Trophoblast cell (in vitro differentiated cells and primary cell): ENCODE data around the gene CDHR5.

Experiments used
- DNase-seq, 2 donors: peaks; one replicate each; pipeline ENCODE4 v3.0.0-alpha.2; 2016
- H2AFZ ChIP-seq: 2 replicates; pipeline ENCODE4 v1.6.1; 2013; ENCODE audit warnings: low read length, moderate library complexity, mild to moderate bottlenecking; ENCODE audit not compliant: insufficient read depth, poor library complexity
- H2AK5ac ChIP-seq: 2 replicates; pipeline ENCODE4 v1.6.1; 2013; ENCODE audit warnings: mild to moderate bottlenecking, low read length
- H2BK120ac ChIP-seq: 2 replicates; pipeline ENCODE4 v1.6.1; 2013; ENCODE audit warnings: low read length, mild to moderate bottlenecking, moderate library complexity; ENCODE audit not compliant: insufficient read depth, poor library complexity
- H2BK12ac ChIP-seq: 2 replicates; pipeline ENCODE4 v1.6.1; 2013; ENCODE audit warnings: mild to moderate bottlenecking, low read length, moderate library complexity
- H2BK5ac ChIP-seq: 2 replicates; pipeline ENCODE4 v1.6.1; 2013; ENCODE audit warnings: low read length, low read depth, moderate library complexity, mild to moderate bottlenecking; ENCODE audit not compliant: poor library complexity
- H3K14ac ChIP-seq: 2 replicates; pipeline ENCODE4 v1.6.1; 2013; ENCODE audit warnings: mild to moderate bottlenecking, low read length
- H3K18ac ChIP-seq: 2 replicates; pipeline ENCODE4 v1.6.1; 2013; ENCODE audit warnings: mild to moderate bottlenecking, low read length
- H3K23ac ChIP-seq: 2 replicates; pipeline ENCODE4 v1.6.1; 2013; ENCODE audit warnings: low read length
- H3K27ac ChIP-seq: 2 replicates; pipeline ENCODE4 v1.5.1; 2013; ENCODE audit warnings: low read depth, mild to moderate bottlenecking, inconsistent platforms, low read length, moderate library complexity
- H3K27me3 ChIP-seq: 2 replicates; pipeline ENCODE4 v1.6.1; 2013; ENCODE audit warnings: inconsistent platforms, mild to moderate bottlenecking, low read length, moderate library complexity; ENCODE audit not compliant: insufficient read depth
- H3K36me3 ChIP-seq, 2 experiments: 1 replicate in 1 of 2; 2 replicates in 1 of 2; pipeline ENCODE4 v1.6.1; 2013; ENCODE audit warnings: low read length in 2 of 2, mild to moderate bottlenecking in 2 of 2, moderate library complexity in 1 of 2; ENCODE audit not compliant: insufficient read depth in 2 of 2, control insufficient read depth in 1 of 2
- H3K4ac ChIP-seq: 2 replicates; pipeline ENCODE4 v1.6.1; 2013; ENCODE audit warnings: low read depth, mild to moderate bottlenecking, low read length, moderate library complexity
- H3K4me1 ChIP-seq, 2 experiments: 1 replicate in 1 of 2; 2 replicates in 1 of 2; pipeline ENCODE4 v1.6.1; 2013; ENCODE audit warnings: low read length in 2 of 2, mild to moderate bottlenecking in 2 of 2, moderate library complexity in 1 of 2; ENCODE audit not compliant: insufficient read depth in 2 of 2, control insufficient read depth in 1 of 2
- H3K4me2 ChIP-seq: 2 replicates; pipeline ENCODE4 v1.6.1; 2013; ENCODE audit warnings: inconsistent platforms, mild to moderate bottlenecking, low read length, moderate library complexity
- H3K4me3 ChIP-seq: 2 replicates; pipeline ENCODE4 v1.5.1; 2013; ENCODE audit warnings: mild to moderate bottlenecking, low read depth, low read length, inconsistent platforms
- H3K79me1 ChIP-seq: one replicate; pipeline ENCODE4 v1.6.1; 2013; ENCODE audit warnings: low read length
- H3K79me2 ChIP-seq: 2 replicates; pipeline ENCODE4 v1.6.1; 2013; ENCODE audit warnings: low read length, mild to moderate bottlenecking; ENCODE audit not compliant: control insufficient read depth, insufficient read depth, poor library complexity
- H3K9ac ChIP-seq: 2 replicates; pipeline ENCODE4 v1.6.1; 2013; ENCODE audit warnings: mild to moderate bottlenecking, low read length
- H3K9me3 ChIP-seq: 2 replicates; pipeline ENCODE4 v1.6.1; 2013; ENCODE audit warnings: low read depth, mild to moderate bottlenecking, control low read depth, inconsistent platforms, low read length; ENCODE audit not compliant: insufficient read depth
- H4K12ac ChIP-seq: 2 replicates; pipeline ENCODE4 v1.6.1; 2013; ENCODE audit warnings: low read depth, mild to moderate bottlenecking, low read length, moderate library complexity
- H4K8ac ChIP-seq: 2 replicates; pipeline ENCODE4 v1.6.1; 2013; ENCODE audit warnings: low read depth, mild to moderate bottlenecking, low read length, moderate library complexity
- H4K91ac ChIP-seq: one replicate; pipeline ENCODE4 v1.6.1; 2013; ENCODE audit warnings: low read depth, mild to moderate bottlenecking, low read length, moderate library complexity
- WGBS: extraction: QIAGEN DNeasy Blood & Tissue Kit; methylation state at CpG from one replicate; pipeline ENCODE4 v1.1.7; 2013; ENCODE audit warnings: missing lambda C conversion rate; ENCODE audit not compliant: insufficient read length, insufficient coverage; ENCODE audit errors: extremely low coverage; 5-methylcytosine and 5-hydroxymethylcytosine counted together

Gene CDHR5

GRCh38 chr11:645536-645935 lies 20.8 kb upstream of the CDHR5 start:
- Histone ChIP-seq H3K9me3 (peaks cover 4% of the 10 kb centered on the region), H3K23ac (no peak overlapping the region), H4K91ac (no peak overlapping the region), H3K4me1 (no peaks in the 10 kb centered on the region), H2BK12ac (no peak overlapping the region), H3K14ac (no peak overlapping the region), H3K4me2 (no peak overlapping the region), H3K27ac (no peak overlapping the region), H3K18ac (no peak overlapping the region), H3K27me3 (no peaks in the 10 kb centered on the region), H2AK5ac (no peak overlapping the region), H3K79me1 (no peaks in the 10 kb centered on the region), H2BK120ac (no peak overlapping the region), H3K4ac (no peak overlapping the region), H3K9ac (no peak overlapping the region), H3K4me3 (no peak overlapping the region), H4K12ac (no peak overlapping the region), H4K8ac (no peak overlapping the region), H3K79me2 (no peaks in the 10 kb centered on the region), H3K36me3 (peaks cover 31 to 35% of the 10 kb centered on the region in 2 experiments), H2BK5ac (no peak overlapping the region), H2AFZ (no peak overlapping the region)
- DNase-seq = no peak
- no CpG with 5 or more reads among the region's 16 CpGs for WGBS

- Histone ChIP-seq H3K27me3 (peaks cover 9% of the 10 kb centered on the region), H4K8ac (no peak overlapping the region), H2AFZ (no peak overlapping the region), H2AK5ac (no peak overlapping the region), H3K4me1 (peaks cover 0 to 6% of the 10 kb centered on the region in 2 experiments), H4K91ac (no peak overlapping the region), H3K79me2 (no peaks in the 10 kb centered on the region), H3K79me1 (no peaks in the 10 kb centered on the region), H3K14ac (no peak overlapping the region), H3K4me3 (no peak overlapping the region), H4K12ac (no peak overlapping the region), H3K4ac (no peak overlapping the region), H3K18ac (no peak overlapping the region), H3K9ac (no peak overlapping the region), H2BK5ac (no peak overlapping the region), H3K4me2 (no peak overlapping the region), H3K23ac (no peak overlapping the region), H3K9me3 (peaks cover 6% of the 10 kb centered on the region), H3K27ac (no peak overlapping the region), H2BK12ac (no peak overlapping the region), H3K36me3 (peaks cover 25 to 29% of the 10 kb centered on the region in 2 experiments), H2BK120ac (no peak overlapping the region)
- no peak for DNase-seq
- no CpG with 5 or more reads among the region's 50 CpGs for WGBS
These were observed 19.3 kb upstream of the CDHR5 start for GRCh38 chr11:643849-644738.

GRCh38 chr11:643366-643765 lies 18.6 kb upstream of the CDHR5 start:
- no peak for DNase-seq
- no peak overlapping the region for H3K4me3 ChIP-seq
- no peak overlapping the region for H2BK12ac ChIP-seq
- H4K8ac ChIP-seq = no peak overlapping the region
- no peak overlapping the region for H3K4me2 ChIP-seq
- H4K91ac ChIP-seq = no peak overlapping the region
- peaks cover 0 to 10% of the 10 kb centered on the region in 2 experiments for H3K4me1 ChIP-seq
- no peaks in the 10 kb centered on the region for H3K79me1 ChIP-seq
- no peak overlapping the region for H2AK5ac ChIP-seq
- H2AFZ ChIP-seq = no peak overlapping the region
- no peak overlapping the region for H3K14ac ChIP-seq
- no peaks in the 10 kb centered on the region for H3K79me2 ChIP-seq
- no peak overlapping the region for H3K23ac ChIP-seq
- H3K4ac ChIP-seq = no peak overlapping the region
- H4K12ac ChIP-seq = no peak overlapping the region
- H2BK5ac ChIP-seq = no peak overlapping the region
- no peak overlapping the region for H2BK120ac ChIP-seq
- no peak overlapping the region for H3K18ac ChIP-seq
- H3K27ac ChIP-seq = no peak overlapping the region
- H3K36me3 ChIP-seq = peaks cover 25 to 29% of the 10 kb centered on the region in 2 experiments
- WGBS = no CpG with 5 or more reads among the region's 9 CpGs
- H3K27me3 ChIP-seq = peaks cover 16% of the 10 kb centered on the region
- no peak overlapping the region for H3K9ac ChIP-seq
- H3K9me3 ChIP-seq = peaks cover 6% of the 10 kb centered on the region

- DNase-seq = no peak
- no peaks in the 10 kb centered on the region for H3K79me2 ChIP-seq
- H2BK120ac ChIP-seq = no peak overlapping the region
- peaks cover 22 to 25% of the 10 kb centered on the region in 2 experiments for H3K36me3 ChIP-seq
- H3K4me1 ChIP-seq = peaks cover 12 to 23% of the 10 kb centered on the region in 2 experiments
- no peak overlapping the region for H3K23ac ChIP-seq
- peaks cover 31% of the 10 kb centered on the region for H3K27me3 ChIP-seq
- no peak overlapping the region for H3K9ac ChIP-seq
- no peak overlapping the region for H3K4me2 ChIP-seq
- no peak overlapping the region for H3K14ac ChIP-seq
- H4K91ac ChIP-seq = no peak overlapping the region
- H4K8ac ChIP-seq = no peak overlapping the region
- no peak overlapping the region for H2AFZ ChIP-seq
- H3K79me1 ChIP-seq = no peaks in the 10 kb centered on the region
- H3K27ac ChIP-seq = no peak overlapping the region
- WGBS = no CpG with 5 or more reads among the region's 19 CpGs
- no peak overlapping the region for H3K4me3 ChIP-seq
- H4K12ac ChIP-seq = no peak overlapping the region
- H2BK12ac ChIP-seq = no peak overlapping the region
- H3K18ac ChIP-seq = no peak overlapping the region
- peaks cover 6% of the 10 kb centered on the region for H3K9me3 ChIP-seq
- no peak overlapping the region for H2AK5ac ChIP-seq
- no peak overlapping the region for H3K4ac ChIP-seq
- H2BK5ac ChIP-seq = no peak overlapping the region
These were observed 17.1 kb upstream of the CDHR5 start for GRCh38 chr11:641806-642370.
